Urothelium cell line (cell line): ENCODE results near the gene KCNJ10.
"Not testable (repeated sequence)": the region's sequence is repeated elsewhere in the genome, so short reads cannot be mapped to it uniquely, and the experiment has no call there.

Experiments used
- DNase-seq: peaks from one replicate; pipeline ENCODE4 v3.0.0; 2011; ENCODE audit warnings: low spot score, mixed read lengths
- FAIRE-seq: peaks from 2 replicates; lab custom pipeline; 2011; peaks lifted over from hg19 to GRCh38; lab: Jason Lieb, UNC

KCNJ10 gene

GRCh38 chr1:160062230-160062532 lies 7.8 kb downstream of the KCNJ10 start:
- DNase-seq (no peak), FAIRE-seq (no peak)

- DNase-seq (no peak), FAIRE-seq (no peak)
Measured at GRCh38 chr1:160061369-160062229, 8.4 kb downstream of the KCNJ10 start.

- FAIRE-seq (no peak), DNase-seq (no peak)
Measured at GRCh38 chr1:160058087-160058486, 11.9 kb downstream of the KCNJ10 start.

GRCh38 chr1:160056648-160057169 lies 13.3 kb downstream of the KCNJ10 start:
- DNase-seq (no peak), FAIRE-seq (no peak)

DNA sequence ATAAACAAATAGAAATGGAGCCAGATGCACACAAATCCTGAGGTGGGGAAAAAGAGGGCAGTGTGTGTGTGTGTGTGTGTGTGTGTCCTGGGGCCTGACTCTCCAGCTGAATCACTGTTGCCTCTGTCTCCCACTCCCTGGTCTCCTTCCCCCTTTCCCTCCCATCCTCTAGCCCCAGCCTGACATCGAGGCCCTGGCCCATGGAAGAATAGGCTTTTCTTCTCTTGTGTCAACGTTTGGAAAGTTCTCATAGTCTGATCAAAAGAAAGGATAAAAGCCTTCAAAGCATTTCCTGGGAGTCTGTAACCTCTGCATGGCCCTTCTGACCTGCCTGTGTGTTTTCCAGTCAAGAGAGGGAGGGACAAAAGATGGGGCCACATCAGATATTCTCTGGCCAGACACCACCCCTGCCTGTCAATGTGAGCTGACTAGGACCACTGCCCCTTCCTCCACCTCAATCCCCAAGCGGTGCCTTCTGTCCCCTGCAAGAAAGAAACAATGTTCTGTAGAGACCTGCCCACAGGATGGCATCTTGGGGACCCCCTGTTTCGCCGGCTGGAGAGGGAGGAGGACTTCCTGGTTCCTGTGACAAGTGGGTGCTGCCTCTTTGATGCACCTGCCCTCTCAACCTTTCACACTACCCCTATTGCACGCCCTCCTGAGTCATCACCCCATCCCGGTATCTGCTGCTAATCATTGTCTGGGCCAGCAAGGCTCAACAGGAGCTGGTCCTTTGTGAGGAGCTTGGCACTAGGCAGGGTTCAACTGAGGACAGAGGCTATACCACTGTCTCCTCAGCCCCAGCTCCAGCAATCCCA lies 16.2 kb downstream of the KCNJ10 start:
- DNase-seq: no peak
- no peak for FAIRE-seq

DNA sequence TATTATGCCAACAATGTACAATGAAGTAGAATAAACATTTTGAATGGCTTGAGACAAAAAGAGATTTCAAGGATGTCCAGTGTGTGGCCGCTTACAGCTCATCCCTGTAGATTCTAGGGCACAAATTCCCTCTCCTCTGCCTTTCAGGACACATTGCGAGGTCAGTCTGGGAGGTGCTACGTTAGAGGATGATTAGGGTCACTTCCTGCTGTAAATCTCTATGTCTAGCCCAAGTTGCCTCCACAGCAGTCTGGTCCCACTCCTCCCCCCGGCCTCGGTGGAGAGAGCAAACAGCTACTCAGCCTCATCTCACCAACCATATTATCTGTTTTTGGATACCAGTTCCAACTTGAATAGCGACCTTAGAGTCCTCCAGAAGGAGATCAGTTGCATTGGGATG lies 17.0 kb downstream of the KCNJ10 start:
- FAIRE-seq (no peak), DNase-seq (no peak)

DNA sequence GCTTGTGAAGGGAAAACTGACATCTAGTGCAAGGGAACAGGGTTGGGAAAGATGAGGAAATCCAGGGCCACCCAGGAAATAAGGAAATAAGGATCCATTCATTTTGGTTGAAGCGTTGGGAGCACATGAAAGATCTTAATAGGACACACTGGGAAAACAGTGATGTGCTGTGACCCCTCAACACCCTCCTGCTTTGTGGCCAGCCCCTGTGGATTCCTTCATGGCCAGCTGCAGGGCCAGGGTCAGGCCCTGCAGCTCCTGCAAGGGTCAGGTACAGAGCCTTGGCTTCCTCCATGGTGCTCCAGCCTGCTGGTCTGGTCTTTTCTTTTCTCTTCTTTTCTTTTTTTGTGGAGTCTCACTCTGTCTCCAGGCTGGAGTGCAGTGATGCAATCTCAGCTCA lies 19.3 kb downstream of the KCNJ10 start:
- FAIRE-seq (no peak), DNase-seq (no peak)

- FAIRE-seq, DNase-seq: not testable (repeated sequence)
Measured at GRCh38 chr1:160050182-160050581, 19.8 kb downstream of the KCNJ10 start.

- DNase-seq: no peak
- no peak for FAIRE-seq
Measured at GRCh38 chr1:160049101-160049500, 20.9 kb downstream of the KCNJ10 start.

DNA sequence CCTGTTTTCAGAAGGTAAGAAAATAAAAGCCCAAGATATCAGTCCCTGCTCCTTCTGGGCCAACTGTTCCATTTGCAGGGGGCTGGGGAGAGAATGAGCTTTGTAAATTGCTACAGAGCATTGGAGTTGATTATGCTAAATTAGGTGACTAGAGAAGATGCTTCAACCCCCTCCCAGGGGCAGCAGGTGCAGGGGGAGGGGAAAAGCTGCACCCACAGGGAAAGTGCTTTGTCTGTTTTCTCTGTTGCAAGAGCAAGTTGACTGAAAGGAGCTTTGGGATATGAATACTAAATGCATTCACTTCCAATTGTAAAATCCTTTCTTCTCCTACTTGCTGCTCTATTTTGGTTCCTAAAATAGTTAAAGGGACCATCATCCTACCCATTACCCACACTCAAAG lies 21.6 kb downstream of the KCNJ10 start:
- DNase-seq (no peak), FAIRE-seq (no peak)

- FAIRE-seq: no peak
- no peak for DNase-seq
Measured at GRCh38 chr1:160047111-160047991, 22.6 kb downstream of the KCNJ10 start.

DNA sequence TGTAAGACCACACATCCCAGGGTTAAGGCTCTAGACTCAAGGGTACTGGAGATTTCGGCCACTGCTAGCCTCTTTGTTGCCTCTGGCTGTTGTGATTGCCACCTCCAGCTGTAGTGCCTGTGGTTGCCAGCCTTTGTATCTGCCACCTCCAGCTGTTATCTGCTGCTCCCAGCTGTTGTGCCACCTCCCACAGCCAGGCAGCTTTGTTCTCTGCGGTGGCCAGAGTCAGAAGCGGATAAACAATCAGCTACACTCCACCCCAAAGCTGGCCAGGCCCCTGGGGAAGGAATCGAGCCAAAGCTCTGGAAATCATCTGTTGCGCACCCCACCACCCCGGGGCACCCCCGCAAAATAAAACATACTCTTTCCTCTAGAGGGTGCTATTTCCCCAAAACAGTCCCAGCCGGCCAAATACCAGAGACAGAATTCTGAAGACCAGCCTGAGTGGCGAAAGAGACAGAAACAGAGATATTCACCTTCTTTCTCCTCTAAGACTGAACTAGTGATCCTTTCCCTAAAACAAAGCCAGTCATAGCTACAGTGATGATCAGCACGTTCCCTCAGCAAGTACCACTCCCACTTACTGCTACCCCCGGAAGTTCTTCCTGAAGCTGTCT lies 23.4 kb downstream of the KCNJ10 start:
- DNase-seq (peak; percentile 75), FAIRE-seq (no peak)

GRCh38 chr1:160045653-160046052 lies 24.3 kb downstream of the KCNJ10 start:
- FAIRE-seq (no peak), DNase-seq (no peak)

GRCh38 chr1:160043543-160043942 lies 26.4 kb downstream of the KCNJ10 start:
- DNase-seq: no peak
- FAIRE-seq: no peak

DNA sequence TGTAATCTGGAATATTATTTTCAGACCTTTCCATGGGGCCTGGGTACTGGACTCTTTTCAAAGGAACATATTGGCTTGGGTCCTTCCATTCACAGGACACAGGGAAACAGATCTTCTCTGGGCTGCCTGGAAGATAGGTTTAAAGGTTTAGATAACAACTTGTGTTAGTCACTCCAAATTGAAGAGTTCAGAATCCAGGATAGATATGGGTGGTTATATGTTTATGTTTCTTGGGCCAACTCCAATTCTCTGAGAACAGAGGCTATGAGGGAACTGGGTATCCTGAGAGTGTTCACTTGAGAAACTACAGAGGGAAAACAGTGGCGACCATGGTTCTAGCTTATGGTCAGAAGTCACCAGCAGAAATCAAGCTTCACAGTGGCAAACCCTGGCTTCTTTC lies 29.5 kb downstream of the KCNJ10 start:
- DNase-seq: no peak
- no peak for FAIRE-seq

DNA sequence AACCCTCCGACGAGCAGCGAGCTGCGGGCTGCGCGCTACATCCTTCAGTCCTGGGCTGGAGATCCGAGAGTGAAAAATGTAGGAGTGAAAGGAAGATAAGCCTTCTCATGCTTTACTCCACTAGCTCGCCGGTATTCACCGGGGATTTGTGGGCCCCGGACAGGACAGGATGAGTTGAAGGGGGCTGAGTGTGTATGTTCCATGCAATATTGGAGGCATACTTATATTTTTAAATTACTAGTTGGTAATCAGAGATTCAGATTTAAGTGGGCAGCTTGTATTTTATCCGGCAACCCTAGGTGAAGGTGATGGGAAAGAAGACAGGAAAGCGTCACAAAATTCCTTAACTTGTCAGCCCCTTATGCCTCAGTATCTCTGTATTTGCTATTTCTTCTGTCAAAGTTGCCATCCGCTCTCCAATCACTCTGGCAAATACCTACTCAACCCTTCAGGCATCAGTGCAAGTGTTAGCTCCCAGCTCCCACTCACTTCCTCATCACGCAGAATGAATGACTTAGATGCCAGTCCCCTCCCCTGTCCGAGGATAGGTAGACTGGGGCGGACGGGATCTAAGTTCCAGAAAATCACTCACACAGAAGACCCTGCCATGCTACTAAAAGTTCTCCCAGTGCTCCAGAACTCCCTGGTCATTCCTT lies 37.7 kb downstream of the KCNJ10 start:
- peak; percentile 35 for FAIRE-seq
- peak; percentile 26 for DNase-seq

DNA sequence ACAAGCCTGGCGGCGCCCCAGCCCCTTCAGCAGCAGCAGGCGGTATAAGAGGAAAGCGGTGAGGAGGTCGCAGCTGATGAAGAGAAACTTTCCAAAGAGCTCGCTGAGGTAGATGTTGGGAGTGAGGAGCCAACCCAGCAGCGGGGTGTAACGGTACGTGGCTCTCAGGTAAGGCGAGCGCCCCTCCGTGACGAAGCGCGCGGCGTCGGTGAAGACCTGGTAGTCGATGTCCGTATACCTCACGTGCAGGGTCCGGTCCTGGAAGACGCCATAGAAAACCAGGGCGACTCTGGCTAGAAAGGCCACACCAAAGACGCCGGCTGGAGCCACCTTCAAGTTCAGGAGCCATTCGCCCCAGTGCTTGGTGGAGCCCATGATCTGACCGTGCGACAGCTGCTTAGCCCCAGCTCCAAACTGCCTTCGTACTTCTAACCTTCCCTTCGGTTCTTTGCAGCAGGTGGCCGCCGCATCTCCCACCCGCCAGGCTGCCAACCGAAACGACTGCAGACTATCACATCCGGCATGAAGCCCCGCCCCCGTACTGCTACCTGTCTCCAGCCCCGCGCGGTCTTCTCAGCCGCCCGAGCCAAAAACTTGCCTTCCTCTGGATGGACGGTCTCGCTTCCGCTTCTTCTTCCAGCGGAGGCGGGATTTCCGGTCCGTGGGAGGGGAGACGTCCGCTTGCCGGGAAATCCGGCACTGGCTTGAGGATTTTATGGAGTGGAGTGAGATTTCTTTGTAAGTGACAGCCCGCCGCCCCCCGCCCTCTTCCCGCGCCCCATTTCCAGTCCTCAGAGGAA lies 38.4 kb downstream of the KCNJ10 start, which contains the start of gene PIGM:
Gene PIGM, minus strand, starts transcription at position 626 of the 800 bp plus-strand sequence. Its CDS starts 251 bp downstream, at position 375.
- DNase-seq (peak; percentile 97), FAIRE-seq (peak; percentile 80)

GRCh38 chr1:160030657-160031364 lies 39.1 kb downstream of the KCNJ10 start:
- peak; percentile 21 for DNase-seq
- no peak for FAIRE-seq
